HG02588 (cell line): Measurements from ENCODE around the gene LIPM.

Experiments
- ATAC-seq: cut with Tn5 transposase; IDR thresholded peaks from one replicate; pipeline ENCODE4 v1.9.1; 2021; ENCODE audit warnings: mild to moderate bottlenecking, moderate library complexity; ENCODE audit not compliant: unreplicated experiment

The LIPM gene

DNA sequence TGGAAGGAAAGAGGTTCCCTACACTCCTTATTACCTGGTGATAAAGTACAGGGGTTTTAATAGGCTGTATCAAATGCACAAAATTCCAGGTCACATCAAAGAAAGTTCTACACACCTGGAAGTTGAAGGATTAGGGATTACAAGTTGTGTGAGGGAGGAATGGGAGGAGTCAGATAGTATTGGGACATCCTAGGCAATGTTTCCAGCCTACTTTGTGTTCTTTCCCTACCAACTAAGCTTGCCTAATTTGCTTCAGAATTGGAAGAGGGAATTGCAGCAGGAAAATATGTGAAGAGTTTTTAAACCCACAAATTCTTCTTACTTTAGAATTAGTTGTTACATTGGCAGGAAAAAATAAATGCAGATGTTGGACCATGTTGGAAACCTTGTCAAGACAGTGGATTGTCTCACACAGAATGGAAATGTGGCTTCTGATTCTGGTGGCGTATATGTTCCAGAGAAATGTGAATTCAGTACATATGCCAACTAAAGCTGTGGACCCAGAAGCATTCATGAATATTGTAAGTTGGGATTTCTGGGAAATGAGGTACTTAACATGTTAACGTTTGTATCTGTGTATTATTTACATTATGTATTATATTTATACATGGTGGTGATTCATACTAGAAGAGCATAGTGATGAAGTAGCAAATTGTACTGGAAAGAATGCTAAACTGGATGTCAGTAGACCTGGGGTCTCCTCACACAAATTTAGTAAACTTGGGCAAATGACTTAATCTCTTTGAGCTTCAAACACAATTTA, at the start of gene LIPM:
TSS of gene LIPM (plus strand) at position 208 of the 763 bp plus-strand sequence. CDS start at position 375, 167 bp downstream.
- no peak for ATAC-seq

GRCh38 chr10:88754287-88754686, 48.2 kb upstream of the LIPM start:
- no peak for ATAC-seq

- peak; percentile 65 for ATAC-seq
Observed at GRCh38 chr10:88755753-88756152, 46.8 kb upstream of the LIPM start.

- no peak for ATAC-seq
Observed at GRCh38 chr10:88756660-88757059, 45.9 kb upstream of the LIPM start.

DNA sequence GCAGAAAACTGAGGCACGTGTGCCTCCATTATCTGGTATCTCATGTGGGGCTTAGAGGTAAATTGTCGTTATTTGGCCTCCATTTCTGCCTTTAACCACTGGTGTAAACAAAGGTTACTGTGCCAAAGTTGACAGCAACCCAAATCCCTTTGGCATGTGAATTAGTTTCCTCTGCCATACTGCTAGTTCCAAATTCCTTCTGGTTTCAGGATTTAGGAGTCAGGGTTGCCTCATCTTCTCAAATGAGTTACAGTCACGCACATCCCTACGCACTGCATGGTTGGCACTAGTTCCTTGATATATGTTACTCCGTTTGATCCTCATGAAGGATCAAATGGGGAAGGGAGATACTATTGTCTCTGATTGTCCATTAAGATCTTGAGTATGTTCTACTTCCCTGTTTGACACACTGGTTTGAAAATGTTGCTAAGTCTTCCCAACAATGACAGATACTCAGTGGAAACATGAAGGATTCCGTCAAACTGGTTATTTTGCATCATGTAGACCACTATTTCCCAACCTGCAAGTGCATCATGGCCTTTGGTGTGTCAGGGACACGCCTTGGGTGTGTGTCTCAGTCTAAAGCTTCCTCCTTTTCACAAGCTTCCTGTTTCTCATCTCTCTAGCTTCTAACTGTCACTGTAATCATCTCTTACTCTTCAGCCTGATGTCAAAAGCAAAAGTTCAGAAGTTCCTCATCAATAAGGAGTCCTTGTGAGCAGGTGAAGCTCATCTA, 43.0 kb upstream of the LIPM start, which contains the start of gene LIPN:
TSS of gene LIPN (plus strand) at position 655 of the 736 bp plus-strand sequence. CDS start 1,386 bp downstream, outside the sequence.
- ATAC-seq, result no peak

DNA sequence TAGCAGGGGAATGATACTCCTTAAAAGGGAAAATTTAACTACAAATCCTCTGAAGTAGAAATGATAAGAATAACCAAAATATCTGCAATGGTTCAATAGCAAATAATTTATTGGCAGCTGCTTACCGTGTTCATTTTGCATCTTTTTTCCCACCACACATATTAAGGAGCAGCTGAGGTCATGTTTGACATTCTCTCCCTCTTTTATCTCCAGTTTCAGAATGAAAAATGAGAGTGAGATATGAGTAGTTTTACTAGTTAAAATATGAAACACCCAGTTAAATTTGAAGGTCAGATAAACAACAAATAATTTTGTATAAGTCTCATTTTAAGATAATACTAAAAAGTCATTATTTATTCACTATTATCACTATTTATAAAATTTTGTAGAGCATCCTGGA, 39.6 kb upstream of the LIPM start:
- ATAC-seq, result no peak

DNA sequence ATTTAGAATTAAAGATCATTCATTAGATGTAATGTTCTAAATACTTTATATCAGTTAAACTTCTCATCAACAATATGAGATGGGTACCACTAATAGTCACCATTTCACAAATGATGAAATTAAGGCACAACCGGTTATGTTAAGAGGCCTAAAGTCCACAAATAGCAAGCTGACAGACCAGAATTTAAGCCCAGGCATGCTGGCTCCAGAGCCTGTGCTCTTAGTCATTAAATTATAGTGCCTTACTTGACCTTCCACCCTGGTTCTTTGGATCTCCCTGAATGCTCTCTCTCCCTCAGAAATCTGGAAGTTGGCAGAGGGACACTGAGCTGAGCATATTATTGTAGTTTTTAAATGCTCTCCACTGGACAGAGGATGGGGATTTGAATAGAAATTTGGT, 39.1 kb upstream of the LIPM start:
- ATAC-seq, result no peak

DNA sequence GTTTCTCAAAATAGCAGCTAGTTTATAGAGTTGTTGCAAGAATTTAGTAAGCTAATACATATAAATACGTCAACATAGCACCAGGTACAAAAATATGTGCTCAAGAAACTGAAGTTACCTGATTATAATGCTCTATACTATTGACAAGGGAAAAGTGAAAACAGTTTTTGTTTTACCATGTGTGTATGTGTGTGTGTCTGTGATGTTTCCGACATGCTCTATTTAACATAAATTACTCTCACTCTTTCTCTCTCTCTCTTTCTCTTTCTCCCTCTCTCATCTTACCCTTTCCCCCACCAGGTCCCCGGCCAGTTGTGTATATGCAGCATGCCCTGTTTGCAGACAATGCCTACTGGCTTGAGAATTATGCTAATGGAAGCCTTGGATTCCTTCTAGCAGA, 38.4 kb upstream of the LIPM start:
- no peak for ATAC-seq

DNA sequence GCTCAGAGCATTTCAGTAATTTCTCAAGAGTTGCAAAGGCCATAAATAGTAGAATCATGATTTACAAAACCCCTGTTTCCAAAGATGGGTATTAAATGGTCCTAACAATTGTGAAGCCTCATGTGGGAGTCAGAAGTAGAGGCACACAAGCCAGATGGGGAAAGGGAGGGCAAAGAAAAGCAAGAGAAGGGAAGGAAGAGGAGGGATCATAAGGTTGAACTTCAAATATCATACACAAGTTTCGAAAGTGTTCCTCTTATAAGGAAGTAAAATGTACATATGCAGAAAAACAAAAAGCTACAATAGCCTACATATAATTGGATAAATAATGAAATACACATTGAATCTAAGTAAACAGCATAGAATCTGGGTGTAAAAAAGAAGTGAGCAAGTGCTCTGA, 36.7 kb upstream of the LIPM start:
- ATAC-seq, result no peak

- ATAC-seq, result no peak
Observed at GRCh38 chr10:88769384-88769783, 33.1 kb upstream of the LIPM start.

DNA sequence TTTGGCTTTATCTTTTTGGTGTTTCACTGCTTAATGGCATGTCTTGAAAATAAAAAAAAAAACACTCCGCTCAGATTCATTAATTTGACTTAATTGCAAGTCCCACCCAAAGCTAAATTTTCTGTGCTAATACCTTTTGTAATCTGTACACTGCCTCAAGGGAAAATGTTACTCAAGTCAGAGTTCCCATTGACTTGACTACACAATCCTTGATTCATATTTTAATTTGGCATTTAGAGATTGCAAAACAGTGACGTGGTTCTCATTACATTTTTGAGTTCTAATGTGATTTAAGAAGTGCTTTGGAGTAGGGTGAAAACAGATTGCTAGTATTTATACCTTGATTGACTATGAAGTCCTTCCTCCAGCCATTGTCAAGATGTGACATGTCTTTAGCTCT, 21.3 kb upstream of the LIPM start:
- ATAC-seq, result no peak

DNA sequence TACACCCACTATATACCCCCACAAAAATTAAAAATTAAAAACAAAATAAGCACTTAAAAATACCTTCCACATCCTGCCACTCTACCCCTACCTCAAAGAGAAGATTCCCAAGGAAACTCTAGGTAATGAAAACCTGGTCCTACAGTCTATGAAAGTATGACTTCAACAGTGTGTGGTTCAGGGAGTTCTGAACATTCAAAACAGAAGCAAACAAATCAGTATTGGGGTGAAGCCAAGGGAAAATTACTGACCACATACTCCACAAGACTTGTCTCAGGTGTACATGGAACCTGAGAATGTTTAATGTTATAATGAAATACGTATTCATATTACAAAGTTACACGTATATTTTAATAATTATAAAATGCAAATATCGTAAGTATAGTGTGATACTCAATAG, 20.3 kb upstream of the LIPM start:
- no peak for ATAC-seq

DNA sequence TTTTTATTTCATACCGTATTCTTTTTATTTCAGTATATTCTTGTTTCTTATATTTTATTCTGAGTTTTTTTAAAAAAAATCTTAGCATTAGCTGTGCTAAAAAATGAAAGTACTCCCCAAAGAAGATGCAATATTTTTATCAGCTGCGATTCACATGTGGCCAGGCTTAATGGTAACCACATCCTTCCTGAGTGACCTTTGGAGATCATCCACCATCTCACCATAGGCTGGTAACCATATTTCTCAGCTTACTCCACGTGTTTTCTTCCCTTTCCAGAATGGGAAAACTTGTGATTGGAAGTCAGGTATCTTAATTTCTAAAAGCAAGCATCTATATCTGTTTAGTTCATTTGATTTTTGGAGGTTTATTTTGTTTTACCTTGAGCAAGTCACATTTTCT, 18.8 kb upstream of the LIPM start:
- ATAC-seq, result no peak

- ATAC-seq, result no peak
Observed at GRCh38 chr10:88786032-88786770, 16.3 kb upstream of the LIPM start.

- ATAC-seq, result no peak
Observed at GRCh38 chr10:88787463-88787862, 15.1 kb upstream of the LIPM start.

DNA sequence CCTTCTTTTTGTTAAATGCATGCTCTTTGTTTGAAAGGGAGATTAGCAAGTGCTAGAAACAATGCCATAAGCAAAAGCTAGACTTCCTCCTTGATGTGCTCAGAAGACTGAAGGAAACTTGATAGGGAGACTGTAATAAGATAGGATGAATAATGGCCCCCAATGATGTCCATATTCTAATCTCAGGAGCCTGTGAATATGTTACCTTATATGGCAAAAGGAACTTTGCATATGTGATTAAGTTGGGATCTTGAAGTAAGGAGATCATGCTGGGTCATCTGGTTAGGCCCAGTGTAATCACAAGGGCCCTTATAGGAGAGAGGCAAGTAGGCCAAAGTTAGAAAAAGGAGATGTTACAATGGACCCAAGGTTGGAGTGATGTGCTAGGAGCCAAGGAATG, 13.6 kb upstream of the LIPM start:
- ATAC-seq, result no peak

DNA sequence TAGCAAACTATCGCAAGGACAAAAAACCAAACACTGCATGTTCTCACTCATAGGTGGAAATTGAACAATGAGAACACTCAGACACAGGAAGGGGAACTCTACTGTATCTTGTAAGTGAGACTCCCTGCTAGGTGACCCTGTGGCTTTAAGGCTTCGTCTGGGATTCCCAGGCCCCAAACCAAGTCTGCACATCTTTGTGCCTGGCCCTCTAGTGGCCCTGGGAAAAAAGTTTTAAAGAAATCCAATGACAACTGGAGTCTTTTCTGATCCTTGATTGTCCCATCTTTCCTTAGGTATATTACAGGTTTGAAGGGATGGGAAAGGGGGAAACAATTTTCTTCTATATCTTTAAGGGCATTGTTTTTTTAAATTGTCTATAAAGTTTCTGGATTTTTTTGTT, 10.6 kb upstream of the LIPM start:
- ATAC-seq, result peak; percentile 44

DNA sequence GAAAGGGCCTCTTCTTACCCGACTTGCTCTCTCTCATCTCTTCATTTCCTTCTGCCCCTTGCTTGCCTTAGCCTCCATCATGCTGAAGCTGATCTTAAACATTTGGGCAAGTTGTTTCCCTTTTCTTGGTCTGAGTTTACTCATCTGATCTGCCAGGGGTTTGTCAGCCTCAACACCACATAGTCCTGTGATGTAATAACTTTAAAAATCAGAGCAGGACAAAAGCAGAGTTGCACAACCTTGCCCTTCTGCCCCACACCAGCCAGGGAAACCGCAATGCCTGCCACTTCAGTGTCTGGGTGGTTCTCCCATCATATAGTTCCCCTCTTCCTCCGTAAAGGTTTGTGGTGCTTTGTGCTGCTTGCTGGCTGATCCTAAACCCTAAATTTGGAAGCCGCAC, 9.9 kb upstream of the LIPM start:
- no peak for ATAC-seq

GRCh38 chr10:88793712-88794299, 8.7 kb upstream of the LIPM start:
- no peak for ATAC-seq

DNA sequence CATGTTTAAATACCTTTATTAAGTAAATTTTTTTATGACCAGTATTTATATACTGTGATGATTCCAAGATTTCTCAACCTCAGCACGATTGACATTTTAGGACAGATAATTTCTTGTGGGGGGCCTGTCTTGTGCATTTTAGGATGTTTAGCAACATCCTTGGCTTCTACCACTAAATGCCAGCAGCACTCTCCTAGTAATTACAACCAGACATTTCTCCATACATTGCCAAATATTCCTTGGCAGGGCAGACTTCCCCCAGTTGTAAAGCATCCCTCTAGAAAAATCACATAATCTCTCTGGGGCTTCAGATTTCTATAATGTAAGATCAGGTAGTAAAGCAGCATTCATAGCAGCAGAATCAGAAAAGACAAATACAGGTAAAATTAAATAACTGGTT, 7.8 kb upstream of the LIPM start:
- no peak for ATAC-seq
